Measurements from ENCODE around the gene HEBP1.

The HEBP1 gene

DNA sequence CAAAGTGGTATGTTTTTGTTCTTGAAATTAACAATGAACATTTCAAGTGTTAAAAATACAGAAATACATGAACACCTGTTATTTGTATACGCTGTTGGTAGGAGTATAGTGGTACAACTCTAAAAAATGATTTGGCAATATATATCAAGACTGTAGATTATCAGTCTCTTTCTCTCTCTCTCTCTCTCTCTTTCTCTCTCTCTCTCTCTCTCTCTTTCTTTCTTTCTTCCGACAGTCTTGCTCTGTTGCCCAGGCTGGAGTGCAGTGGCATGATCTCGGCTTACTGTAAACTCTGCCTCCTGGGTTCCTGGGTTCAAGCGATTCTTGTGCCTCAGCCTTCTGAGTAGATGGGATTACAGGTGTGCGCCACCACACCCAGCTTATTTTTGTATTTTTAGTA, 12.6 kb downstream of the HEBP1 start:
- no peak for FAIRE-seq

- FAIRE-seq = no peak
Measured at GRCh38 chr12:12986775-12987331, 13.2 kb downstream of the HEBP1 start.

- peak; percentile 84 for FAIRE-seq
Measured at GRCh38 chr12:12985817-12986408, 14.2 kb downstream of the HEBP1 start.

DNA sequence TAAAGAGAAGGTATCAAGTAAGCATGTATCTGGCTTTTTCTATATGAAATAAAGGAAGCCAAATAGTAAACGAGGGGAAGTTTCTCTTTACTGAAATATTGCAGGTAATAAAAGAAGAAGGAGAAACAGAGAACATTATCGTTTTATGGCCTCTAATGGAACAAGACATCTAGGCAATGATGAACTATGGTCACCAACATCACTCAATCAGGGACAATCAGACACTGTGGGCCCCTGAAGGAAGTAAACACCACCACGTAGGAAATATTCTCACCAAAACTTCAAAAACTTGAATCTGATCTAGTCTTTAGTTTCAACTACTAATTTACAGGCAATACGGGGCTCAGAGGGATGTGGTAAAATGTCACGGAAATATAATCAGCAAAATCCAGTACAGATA, 15.9 kb downstream of the HEBP1 start:
- no peak for FAIRE-seq

GRCh38 chr12:12983420-12984035, 16.5 kb downstream of the HEBP1 start:
- FAIRE-seq = peak; percentile 89

GRCh38 chr12:12982331-12982730, 17.7 kb downstream of the HEBP1 start:
- no peak for FAIRE-seq

- no peak for FAIRE-seq
Measured at GRCh38 chr12:12979731-12980259, 20.3 kb downstream of the HEBP1 start.

DNA sequence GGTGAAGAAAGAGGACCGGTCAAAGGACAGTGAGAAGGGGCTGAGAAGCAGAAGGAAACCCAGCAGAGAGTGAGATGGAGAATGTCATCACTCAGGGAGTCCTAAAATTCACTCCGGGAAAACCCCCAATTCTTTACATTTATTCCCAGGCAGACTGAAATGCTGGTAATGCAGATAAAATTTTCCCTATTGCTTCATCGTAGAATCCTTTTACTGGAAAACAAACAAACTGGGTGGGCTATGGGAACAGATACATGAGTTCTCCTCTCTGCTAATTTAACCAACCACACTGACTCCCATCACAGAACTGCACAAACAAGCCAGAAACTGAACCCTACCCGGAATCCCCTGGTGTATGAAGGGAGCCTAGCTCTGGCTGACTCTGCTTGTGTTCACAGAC, 20.9 kb downstream of the HEBP1 start:
- FAIRE-seq = no peak

DNA sequence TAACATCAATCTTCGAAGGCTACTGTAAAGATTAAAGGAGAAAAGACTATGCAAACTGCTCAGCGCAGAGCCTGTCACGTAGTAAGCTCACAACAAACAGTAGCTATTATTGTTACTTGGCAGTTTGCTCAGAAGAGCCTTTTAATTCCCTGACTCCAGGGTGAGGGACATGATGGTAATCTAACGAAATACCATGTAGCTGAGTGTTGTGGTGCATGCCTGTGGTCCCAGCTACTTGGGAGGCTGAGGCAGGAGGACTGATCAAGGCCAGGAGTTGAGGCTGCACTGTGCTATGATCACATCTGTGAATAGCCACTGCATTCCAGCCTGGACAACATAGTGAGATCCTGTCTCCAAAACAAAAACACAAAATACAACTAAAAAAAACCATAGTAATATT, 22.8 kb downstream of the HEBP1 start:
- no peak for FAIRE-seq

DNA sequence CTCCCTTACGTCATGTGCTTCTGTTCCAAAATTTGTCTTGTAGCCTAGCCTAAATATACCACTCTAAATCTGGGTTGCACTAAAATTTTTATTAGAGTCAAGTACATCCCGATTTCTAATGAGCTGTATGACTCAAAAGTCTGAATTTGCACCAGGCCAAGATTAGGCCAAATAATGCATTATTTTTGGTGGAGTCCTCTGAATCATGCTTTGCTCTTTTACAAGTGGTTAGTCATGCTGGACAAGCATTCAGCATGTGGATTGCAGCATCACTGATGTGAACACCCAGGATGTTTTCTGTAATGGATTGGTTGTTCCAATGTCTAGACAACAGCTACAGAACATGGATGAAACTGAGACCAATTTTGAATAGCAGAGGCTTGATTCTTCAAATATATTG, 23.7 kb downstream of the HEBP1 start:
- FAIRE-seq = no peak

DNA sequence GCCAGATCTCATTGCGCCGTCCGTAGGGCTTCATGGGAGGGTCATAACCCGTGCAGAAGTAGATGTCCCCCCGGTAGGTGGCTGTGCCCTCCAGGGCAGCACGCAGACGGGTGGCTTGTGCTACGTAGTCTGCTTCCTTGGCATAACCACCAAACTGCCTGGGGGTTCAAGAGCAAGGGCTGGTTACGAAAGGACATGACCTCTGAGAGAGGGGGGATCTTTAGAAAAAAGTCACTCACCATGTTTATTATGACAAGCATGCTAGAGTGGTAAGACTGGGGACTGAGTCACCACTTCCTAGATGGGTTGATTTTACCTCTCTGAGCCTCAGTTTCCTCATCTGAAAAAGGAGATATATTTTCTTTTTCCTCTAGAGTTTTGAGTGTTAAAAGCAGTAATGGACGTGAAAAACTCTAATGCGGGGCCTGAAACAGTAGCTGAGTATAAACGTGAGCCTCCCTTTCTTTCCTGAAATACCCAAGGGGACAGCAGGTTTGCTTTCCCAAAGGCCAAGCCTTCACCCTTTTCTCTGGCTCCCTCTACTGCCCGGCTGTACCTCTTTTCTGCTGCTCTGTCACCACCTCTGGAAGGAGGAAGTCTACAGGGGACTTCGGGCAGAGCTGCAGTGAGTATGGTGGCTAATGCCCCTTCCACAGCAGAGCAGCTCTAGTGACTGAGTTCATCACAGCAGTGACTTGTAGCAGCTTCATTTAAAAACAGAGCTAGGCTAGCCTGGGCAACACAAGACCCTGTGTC, 24.6 kb downstream of the HEBP1 start:
- no peak for FAIRE-seq

DNA sequence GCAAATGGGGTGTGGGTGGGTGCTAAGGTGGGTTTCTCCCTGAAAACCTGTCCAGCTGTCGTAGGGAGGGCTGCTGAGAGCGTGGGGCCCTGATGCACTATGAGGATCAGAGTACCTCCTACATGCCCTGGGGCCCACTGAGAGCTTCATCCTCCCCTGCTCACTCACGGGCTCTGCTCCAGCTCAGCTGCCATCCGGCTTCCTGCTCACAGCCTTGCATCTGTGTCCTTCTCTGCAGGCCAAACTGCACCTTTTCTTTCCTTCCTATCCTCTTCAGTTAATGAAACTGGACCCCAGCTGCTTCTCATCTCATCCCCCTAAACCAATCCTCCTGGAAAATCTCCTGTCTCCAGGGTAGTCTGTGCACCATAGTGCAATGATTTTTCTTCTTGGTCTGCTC, 25.9 kb downstream of the HEBP1 start:
- FAIRE-seq = no peak

DNA sequence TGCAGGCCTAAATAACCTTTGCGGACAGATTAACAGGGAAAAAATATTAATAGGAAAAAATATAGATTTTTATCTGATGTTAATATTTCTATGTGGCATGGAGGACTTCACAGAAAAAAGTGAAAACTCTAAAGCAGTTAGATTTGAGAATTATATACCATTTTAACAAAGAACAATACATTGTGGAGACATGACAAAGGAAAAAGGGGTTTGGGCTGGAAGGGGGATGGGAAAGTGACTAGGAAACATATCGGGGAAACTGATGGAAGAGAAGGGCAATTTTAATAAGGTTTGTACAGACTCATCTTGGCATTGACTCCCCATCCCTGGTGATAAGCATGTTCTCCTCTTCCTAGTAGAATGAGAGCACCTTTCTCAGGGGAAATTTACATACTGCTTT, 27.0 kb downstream of the HEBP1 start:
- no peak for FAIRE-seq

DNA sequence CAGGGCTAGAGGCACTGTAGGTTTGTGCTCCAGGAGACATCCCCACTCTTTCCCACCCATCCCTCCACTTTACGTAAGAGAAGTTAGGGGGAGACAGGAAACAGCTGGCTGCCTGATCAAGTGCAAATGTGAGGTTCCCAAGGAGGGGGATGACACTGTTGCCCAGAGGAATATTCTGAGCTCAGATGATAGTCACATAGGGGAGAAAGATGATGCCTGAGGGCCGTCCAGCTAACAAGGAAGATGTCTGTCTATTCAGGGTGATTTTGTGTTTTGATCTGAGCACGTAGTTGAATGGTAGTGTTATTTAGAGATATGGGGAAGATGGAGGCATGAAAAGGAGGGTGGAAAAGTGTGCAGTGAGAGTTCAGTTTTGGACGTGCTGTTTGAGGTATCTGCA, 34.2 kb downstream of the HEBP1 start:
- no peak for FAIRE-seq

- no peak for FAIRE-seq
Measured at GRCh38 chr12:12964255-12964654, 35.8 kb downstream of the HEBP1 start.

GRCh38 chr12:12960639-12961209, 39.3 kb downstream of the HEBP1 start:
- FAIRE-seq = no peak

DNA sequence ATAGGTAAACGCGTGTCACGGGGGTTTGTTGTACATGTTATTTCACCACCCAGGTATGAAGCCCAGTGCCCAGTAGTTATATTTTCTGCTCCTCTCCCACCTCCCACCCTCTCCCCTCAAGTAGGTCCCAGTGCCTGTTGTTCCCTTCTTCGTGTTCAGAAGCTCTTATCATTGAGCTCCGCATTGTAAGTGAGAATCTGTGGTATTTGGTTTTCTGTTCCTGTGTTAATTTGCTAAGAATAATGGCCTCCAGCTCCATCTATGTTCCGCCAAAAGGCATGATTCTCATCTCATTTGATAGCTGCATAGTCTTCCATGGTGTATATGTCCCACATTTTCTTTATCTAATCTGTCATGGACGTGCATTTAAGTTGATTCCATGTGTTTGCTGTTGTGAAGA, 41.2 kb downstream of the HEBP1 start:
- no peak for FAIRE-seq

GRCh38 chr12:12954878-12955625, 45.0 kb downstream of the HEBP1 start:
- FAIRE-seq = no peak

DNA sequence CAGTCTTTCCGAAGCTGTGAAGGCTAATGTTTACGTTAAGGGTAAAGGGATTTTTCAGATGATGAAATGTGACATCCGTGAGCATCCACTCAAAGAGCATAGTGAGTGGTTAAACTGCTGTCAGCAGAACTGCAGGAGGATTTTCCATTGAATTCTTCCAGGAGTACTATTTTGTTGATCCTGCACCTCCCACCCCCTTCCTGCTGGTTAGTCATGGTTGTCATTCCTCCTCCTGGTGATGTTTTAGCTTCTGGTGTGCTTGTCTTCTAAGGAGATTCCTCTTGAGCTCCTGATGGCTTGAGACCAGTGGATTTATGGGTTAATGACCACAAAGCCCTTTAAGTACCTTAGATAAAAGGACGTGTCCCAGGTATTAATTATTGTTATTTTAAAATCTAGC, 45.7 kb downstream of the HEBP1 start:
- FAIRE-seq = no peak

- no peak for FAIRE-seq
Measured at GRCh38 chr12:12952036-12952435, 48.0 kb downstream of the HEBP1 start, which contains the start of gene GPRC5D. GPRC5D (minus strand) TSS chr12:12952170; CDS start chr12:12950384, 1,786 bp downstream.

- FAIRE-seq = no peak
Measured at GRCh38 chr12:12951504-12951903, 48.6 kb downstream of the HEBP1 start.

DNA sequence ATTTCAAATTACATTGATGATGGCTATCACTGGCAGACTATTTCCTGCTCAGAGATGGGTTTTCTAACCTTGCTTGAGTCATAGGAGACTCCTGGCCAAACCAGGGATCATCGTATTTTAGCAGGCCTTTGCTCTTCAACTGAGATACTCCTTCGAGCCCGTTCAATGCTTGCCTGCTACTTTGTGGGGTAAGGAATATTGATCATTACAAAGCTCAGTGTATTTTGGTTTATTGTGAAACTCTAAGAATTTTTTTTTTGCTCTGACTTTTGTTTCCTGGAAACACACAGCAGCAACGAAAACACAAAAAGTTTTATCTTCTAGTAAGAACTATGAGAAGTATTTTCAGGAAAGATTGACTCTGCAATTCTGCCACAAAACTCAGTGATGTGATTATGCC, 52.2 kb downstream of the HEBP1 start:
- no peak for FAIRE-seq

Measured in G401.6 (cell line).